Fibroblast of lung (primary cell): ENCODE data around the gene PDE4D.

ENCODE experiments used
- EZH2 ChIP-seq: IDR thresholded peaks from 2 replicates; pipeline ENCODE4 v1.5.1; 2012; ENCODE audit warnings: low read length, control low read depth, mild to moderate bottlenecking; ENCODE audit errors: missing control alignments
- TF ChIP-seq, protein P1 (sequence below), 2 donors: IDR thresholded peaks in 1 of 2; conservative IDR thresholded peaks in 1 of 2; 1 replicate in 1 of 2; 2 replicates in 1 of 2; pipeline ENCODE4 v1.5.1; 2011 to 2012; ENCODE audit warnings: low read length in 2 of 2, control low read depth in 1 of 2, inconsistent platforms in 1 of 2, low read depth in 1 of 2, mild to moderate bottlenecking in 1 of 2

DNA sequence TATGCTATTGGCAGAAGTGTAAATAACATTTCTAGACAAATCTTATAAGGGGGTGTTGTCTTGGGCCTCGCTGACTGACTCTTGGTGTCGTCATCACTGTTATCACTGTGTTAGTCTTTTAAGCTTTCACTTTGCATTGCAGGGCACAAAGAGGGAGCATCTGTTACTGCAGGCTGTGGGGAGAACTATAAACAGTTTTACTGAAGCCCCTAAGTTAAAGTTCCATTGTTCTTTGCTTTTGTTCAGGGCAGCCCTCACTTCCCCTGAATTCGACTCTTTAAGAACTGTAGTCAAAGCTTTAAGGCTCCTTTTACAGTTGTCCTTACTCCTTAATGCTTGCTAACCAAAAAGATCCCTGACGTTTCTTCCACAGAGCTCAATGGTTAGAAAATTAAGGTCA is 705.7 kb downstream of the PDE4D start:
- TF ChIP-seq, protein P1, sequence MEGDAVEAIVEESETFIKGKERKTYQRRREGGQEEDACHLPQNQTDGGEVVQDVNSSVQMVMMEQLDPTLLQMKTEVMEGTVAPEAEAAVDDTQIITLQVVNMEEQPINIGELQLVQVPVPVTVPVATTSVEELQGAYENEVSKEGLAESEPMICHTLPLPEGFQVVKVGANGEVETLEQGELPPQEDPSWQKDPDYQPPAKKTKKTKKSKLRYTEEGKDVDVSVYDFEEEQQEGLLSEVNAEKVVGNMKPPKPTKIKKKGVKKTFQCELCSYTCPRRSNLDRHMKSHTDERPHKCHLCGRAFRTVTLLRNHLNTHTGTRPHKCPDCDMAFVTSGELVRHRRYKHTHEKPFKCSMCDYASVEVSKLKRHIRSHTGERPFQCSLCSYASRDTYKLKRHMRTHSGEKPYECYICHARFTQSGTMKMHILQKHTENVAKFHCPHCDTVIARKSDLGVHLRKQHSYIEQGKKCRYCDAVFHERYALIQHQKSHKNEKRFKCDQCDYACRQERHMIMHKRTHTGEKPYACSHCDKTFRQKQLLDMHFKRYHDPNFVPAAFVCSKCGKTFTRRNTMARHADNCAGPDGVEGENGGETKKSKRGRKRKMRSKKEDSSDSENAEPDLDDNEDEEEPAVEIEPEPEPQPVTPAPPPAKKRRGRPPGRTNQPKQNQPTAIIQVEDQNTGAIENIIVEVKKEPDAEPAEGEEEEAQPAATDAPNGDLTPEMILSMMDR (conservative IDR thresholded peaks at IDR 0.05 in 1 of 2, IDR thresholded peaks at IDR 0.05 in 1 of 2; ENCODE audit: low read depth in 1 of 2, low read length in 2 of 2) = no peak
- no peak for TF ChIP-seq EZH2
